SK-N-SH treated with all-trans-retinoic acid at 6 μM for 48 hours (cell line): Measurements from ENCODE around the gene SH3PXD2A.

Source experiments
- ATAC-seq: fragments of 200-7000 bp; cut with Tn5 transposase; 3 replicates; pipeline ENCODE4 v1.9.1; 2020; ENCODE audit warnings: mild to moderate bottlenecking, moderate library complexity
- BACH2 ChIP-seq: fragments of 250-450 bp; sonication (Bioruptor Pico); IDR thresholded peaks from 2 replicates; pipeline ENCODE4 v1.9.0; 2021; ENCODE audit warnings: mild to moderate bottlenecking, borderline replicate concordance
- ESRRG ChIP-seq: fragments of 250-450 bp; sonication (Bioruptor Pico); IDR thresholded peaks from 2 replicates; pipeline ENCODE4 v1.6.1; 2021; ENCODE audit warnings: mild to moderate bottlenecking
- ISL1 ChIP-seq: fragments of 250-450 bp; sonication (Bioruptor Pico); IDR thresholded peaks from 2 replicates; pipeline ENCODE4 v2.1.2; 2022; ENCODE audit warnings: mild to moderate bottlenecking, moderate library complexity
- OSR1 ChIP-seq: fragments of 250-450 bp; sonication (Bioruptor Pico); IDR thresholded peaks from 2 replicates; pipeline ENCODE4 v1.8.0; 2022; ENCODE audit warnings: moderate library complexity, mild to moderate bottlenecking, inconsistent platforms
- PPARA ChIP-seq: fragments of 250-450 bp; sonication (Bioruptor Pico); IDR thresholded peaks from 2 replicates; pipeline ENCODE4 v1.5.0; 2020; ENCODE audit warnings: mild to moderate bottlenecking, borderline replicate concordance
- RARB ChIP-seq: fragments of 250-450 bp; sonication (Bioruptor Pico); IDR thresholded peaks from 2 replicates; pipeline ENCODE4 v1.8.0; 2021; ENCODE audit warnings: mild to moderate bottlenecking, moderate library complexity
- SNAI2 ChIP-seq: fragments of 250-450 bp; sonication (Bioruptor Pico); IDR thresholded peaks from 2 replicates; pipeline ENCODE4 v1.5.0; 2020; ENCODE audit warnings: mild to moderate bottlenecking, moderate library complexity
- TCF4 ChIP-seq: fragments of 250-450 bp; sonication (Bioruptor Pico); IDR thresholded peaks from 2 replicates; pipeline ENCODE4 v1.8.0; 2021; ENCODE audit warnings: mild to moderate bottlenecking, moderate library complexity, borderline replicate concordance
- TOX ChIP-seq: fragments of 250-450 bp; sonication (Bioruptor Pico); IDR thresholded peaks from 2 replicates; pipeline ENCODE4 v1.8.0; 2021; ENCODE audit warnings: mild to moderate bottlenecking, moderate library complexity, borderline replicate concordance
- ZC3H10 ChIP-seq: fragments of 250-450 bp; sonication (Bioruptor Pico); IDR thresholded peaks from 2 replicates; pipeline ENCODE4 v1.5.1; 2021; ENCODE audit warnings: mild to moderate bottlenecking, moderate library complexity
- ZFP3 ChIP-seq: fragments of 250-450 bp; sonication (Bioruptor Pico); IDR thresholded peaks from 2 replicates; pipeline ENCODE4 v1.5.0; 2020; ENCODE audit warnings: mild to moderate bottlenecking, moderate library complexity
- ZFP30 ChIP-seq: fragments of 450-650 bp; formaldehyde crosslinking; IDR thresholded peaks from 2 replicates; pipeline ENCODE4 v1.5.0; 2022; ENCODE audit warnings: mild to moderate bottlenecking, moderate library complexity
- ZNF565 ChIP-seq: fragments of 450-650 bp; formaldehyde crosslinking; conservative IDR thresholded peaks from 2 replicates; pipeline ENCODE4 v1.5.0; 2020; ENCODE audit warnings: low read depth, mild to moderate bottlenecking, moderate library complexity
- ZNF70 ChIP-seq: fragments of 450-650 bp; formaldehyde crosslinking; IDR thresholded peaks from 2 replicates; pipeline ENCODE4 v1.5.0; 2020; ENCODE audit warnings: mild to moderate bottlenecking, moderate library complexity
- TF ChIP-seq, protein P1 (sequence below): fragments of 250-450 bp; sonication (Bioruptor Pico); IDR thresholded peaks from 2 replicates; pipeline ENCODE4 v1.5.0; 2020; ENCODE audit warnings: mild to moderate bottlenecking, moderate library complexity
- TF ChIP-seq, protein P2 (sequence below): fragments of 250-450 bp; sonication (Bioruptor Pico); IDR thresholded peaks from 2 replicates; pipeline ENCODE4 v1.5.1; 2021; ENCODE audit warnings: mild to moderate bottlenecking, moderate library complexity
- TF ChIP-seq, protein P3 (sequence below): fragments of 250-450 bp; sonication (Bioruptor Pico); IDR thresholded peaks from 2 replicates; pipeline ENCODE4 v1.8.0; 2020; ENCODE audit warnings: mild to moderate bottlenecking, moderate library complexity, borderline replicate concordance
- TF ChIP-seq, protein P4 (sequence below): fragments of 250-450 bp; sonication (Bioruptor Pico); IDR thresholded peaks from 2 replicates; pipeline ENCODE4 v1.8.0; 2021; ENCODE audit warnings: low read depth, mild to moderate bottlenecking, moderate library complexity, borderline replicate concordance

Gene SH3PXD2A

DNA sequence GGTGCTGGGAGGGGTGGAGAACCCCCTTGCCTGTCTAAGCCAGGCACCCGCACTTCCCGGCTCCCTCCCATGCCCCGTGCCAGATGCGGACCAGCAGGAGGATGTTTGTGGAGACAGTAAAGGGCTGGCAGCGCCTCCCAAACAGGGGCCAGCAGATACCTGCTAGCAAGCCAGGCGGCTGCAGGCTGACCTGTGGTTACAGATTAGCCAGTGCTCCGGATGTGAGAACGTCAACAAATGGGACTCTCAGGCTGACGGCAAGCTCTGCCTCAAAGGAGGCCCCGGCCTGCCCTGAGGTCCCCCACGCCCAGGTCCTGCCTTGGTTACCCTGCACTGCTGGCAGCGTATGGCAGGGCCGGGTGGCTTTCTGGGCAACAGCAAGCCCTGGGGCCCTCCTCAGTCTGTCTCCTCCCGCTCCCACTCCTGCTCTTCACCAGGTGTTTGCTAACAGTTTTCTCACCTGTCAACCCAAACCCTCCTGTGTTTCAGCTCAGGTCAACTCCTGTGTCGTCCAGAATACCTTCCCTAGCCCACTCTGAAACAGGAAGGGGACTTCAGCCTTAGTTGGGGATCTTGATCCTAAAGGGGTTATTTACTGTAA lies 276.5 kb downstream of the SH3PXD2A start:
- no peak for TF ChIP-seq PPARA (CRISPR knock-in tag)
- ATAC-seq = no peak

- ATAC-seq = no peak
Observed at GRCh38 chr10:103576862-103577261, 278.5 kb downstream of the SH3PXD2A start.

GRCh38 chr10:103576076-103576471 lies 279.3 kb downstream of the SH3PXD2A start:
- no peak for ATAC-seq
- TF ChIP-seq BACH2 (CRISPR knock-in tag) (no peak), PPARA (CRISPR knock-in tag) (no peak)

More at GRCh38 chr10:103576862-103577261, 278.5 kb downstream of the SH3PXD2A start:
- TF ChIP-seq SNAI2 (CRISPR knock-in tag) (no peak), TCF4 (no peak), ZFP3 (CRISPR knock-in tag) (no peak), ZC3H10 (CRISPR knock-in tag) (no peak), OSR1 (CRISPR knock-in tag) (no peak), RARB (CRISPR knock-in tag) (no peak), ISL1 (CRISPR knock-in tag) (no peak)
- TF ChIP-seq, protein P1, sequence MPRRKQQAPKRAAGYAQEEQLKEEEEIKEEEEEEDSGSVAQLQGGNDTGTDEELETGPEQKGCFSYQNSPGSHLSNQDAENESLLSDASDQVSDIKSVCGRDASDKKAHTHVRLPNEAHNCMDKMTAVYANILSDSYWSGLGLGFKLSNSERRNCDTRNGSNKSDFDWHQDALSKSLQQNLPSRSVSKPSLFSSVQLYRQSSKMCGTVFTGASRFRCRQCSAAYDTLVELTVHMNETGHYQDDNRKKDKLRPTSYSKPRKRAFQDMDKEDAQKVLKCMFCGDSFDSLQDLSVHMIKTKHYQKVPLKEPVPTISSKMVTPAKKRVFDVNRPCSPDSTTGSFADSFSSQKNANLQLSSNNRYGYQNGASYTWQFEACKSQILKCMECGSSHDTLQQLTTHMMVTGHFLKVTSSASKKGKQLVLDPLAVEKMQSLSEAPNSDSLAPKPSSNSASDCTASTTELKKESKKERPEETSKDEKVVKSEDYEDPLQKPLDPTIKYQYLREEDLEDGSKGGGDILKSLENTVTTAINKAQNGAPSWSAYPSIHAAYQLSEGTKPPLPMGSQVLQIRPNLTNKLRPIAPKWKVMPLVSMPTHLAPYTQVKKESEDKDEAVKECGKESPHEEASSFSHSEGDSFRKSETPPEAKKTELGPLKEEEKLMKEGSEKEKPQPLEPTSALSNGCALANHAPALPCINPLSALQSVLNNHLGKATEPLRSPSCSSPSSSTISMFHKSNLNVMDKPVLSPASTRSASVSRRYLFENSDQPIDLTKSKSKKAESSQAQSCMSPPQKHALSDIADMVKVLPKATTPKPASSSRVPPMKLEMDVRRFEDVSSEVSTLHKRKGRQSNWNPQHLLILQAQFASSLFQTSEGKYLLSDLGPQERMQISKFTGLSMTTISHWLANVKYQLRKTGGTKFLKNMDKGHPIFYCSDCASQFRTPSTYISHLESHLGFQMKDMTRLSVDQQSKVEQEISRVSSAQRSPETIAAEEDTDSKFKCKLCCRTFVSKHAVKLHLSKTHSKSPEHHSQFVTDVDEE = no peak
- TF ChIP-seq, protein P2, sequence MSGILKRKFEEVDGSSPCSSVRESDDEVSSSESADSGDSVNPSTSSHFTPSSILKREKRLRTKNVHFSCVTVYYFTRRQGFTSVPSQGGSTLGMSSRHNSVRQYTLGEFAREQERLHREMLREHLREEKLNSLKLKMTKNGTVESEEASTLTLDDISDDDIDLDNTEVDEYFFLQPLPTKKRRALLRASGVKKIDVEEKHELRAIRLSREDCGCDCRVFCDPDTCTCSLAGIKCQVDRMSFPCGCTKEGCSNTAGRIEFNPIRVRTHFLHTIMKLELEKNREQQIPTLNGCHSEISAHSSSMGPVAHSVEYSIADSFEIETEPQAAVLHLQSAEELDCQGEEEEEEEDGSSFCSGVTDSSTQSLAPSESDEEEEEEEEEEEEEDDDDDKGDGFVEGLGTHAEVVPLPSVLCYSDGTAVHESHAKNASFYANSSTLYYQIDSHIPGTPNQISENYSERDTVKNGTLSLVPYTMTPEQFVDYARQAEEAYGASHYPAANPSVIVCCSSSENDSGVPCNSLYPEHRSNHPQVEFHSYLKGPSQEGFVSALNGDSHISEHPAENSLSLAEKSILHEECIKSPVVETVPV (CRISPR knock-in tag) = no peak
- TF ChIP-seq, protein P3, sequence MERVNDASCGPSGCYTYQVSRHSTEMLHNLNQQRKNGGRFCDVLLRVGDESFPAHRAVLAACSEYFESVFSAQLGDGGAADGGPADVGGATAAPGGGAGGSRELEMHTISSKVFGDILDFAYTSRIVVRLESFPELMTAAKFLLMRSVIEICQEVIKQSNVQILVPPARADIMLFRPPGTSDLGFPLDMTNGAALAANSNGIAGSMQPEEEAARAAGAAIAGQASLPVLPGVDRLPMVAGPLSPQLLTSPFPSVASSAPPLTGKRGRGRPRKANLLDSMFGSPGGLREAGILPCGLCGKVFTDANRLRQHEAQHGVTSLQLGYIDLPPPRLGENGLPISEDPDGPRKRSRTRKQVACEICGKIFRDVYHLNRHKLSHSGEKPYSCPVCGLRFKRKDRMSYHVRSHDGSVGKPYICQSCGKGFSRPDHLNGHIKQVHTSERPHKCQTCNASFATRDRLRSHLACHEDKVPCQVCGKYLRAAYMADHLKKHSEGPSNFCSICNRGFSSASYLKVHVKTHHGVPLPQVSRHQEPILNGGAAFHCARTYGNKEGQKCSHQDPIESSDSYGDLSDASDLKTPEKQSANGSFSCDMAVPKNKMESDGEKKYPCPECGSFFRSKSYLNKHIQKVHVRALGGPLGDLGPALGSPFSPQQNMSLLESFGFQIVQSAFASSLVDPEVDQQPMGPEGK (CRISPR knock-in tag) = no peak

GRCh38 chr10:103575416-103576075 lies 279.8 kb downstream of the SH3PXD2A start:
- no peak for ATAC-seq

More at GRCh38 chr10:103575416-103576075, 279.8 kb downstream of the SH3PXD2A start:
- TF ChIP-seq ISL1 (CRISPR knock-in tag) (no peak), TOX (CRISPR knock-in tag) (no peak), ZNF70 (CRISPR knock-in tag) (no peak), ZNF565 (CRISPR knock-in tag) (no peak), TCF4 (no peak), PPARA (CRISPR knock-in tag) (no peak), ZFP30 (CRISPR knock-in tag) (no peak), ZC3H10 (CRISPR knock-in tag) (no peak), ESRRG (CRISPR knock-in tag) (no peak)
- TF ChIP-seq, protein P2 (CRISPR knock-in tag) = no peak
- TF ChIP-seq, protein P4, sequence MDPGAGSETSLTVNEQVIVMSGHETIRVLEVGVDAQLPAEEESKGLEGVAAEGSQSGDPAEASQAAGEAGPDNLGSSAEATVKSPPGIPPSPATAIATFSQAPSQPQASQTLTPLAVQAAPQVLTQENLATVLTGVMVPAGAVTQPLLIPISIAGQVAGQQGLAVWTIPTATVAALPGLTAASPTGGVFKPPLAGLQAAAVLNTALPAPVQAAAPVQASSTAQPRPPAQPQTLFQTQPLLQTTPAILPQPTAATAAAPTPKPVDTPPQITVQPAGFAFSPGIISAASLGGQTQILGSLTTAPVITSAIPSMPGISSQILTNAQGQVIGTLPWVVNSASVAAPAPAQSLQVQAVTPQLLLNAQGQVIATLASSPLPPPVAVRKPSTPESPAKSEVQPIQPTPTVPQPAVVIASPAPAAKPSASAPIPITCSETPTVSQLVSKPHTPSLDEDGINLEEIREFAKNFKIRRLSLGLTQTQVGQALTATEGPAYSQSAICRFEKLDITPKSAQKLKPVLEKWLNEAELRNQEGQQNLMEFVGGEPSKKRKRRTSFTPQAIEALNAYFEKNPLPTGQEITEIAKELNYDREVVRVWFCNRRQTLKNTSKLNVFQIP (CRISPR knock-in tag) = no peak
- TF ChIP-seq, protein P1 = no peak
- TF ChIP-seq, protein P3 (CRISPR knock-in tag) = no peak
